ENCODE measurements around the gene TAF4. TPM values are rescaled to one million over a fixed set of nuclear protein-coding genes. Genes with fewer than 3 reads are reported as not detected.
"Not testable (repeated sequence)": the region's sequence is repeated elsewhere in the genome, so short reads cannot be mapped to it uniquely, and the experiment has no call there.

Gene TAF4
- total RNA-seq, 4 donors from 2014 or later = 12.0 to 19.9 (median 16.2) TPM

DNA sequence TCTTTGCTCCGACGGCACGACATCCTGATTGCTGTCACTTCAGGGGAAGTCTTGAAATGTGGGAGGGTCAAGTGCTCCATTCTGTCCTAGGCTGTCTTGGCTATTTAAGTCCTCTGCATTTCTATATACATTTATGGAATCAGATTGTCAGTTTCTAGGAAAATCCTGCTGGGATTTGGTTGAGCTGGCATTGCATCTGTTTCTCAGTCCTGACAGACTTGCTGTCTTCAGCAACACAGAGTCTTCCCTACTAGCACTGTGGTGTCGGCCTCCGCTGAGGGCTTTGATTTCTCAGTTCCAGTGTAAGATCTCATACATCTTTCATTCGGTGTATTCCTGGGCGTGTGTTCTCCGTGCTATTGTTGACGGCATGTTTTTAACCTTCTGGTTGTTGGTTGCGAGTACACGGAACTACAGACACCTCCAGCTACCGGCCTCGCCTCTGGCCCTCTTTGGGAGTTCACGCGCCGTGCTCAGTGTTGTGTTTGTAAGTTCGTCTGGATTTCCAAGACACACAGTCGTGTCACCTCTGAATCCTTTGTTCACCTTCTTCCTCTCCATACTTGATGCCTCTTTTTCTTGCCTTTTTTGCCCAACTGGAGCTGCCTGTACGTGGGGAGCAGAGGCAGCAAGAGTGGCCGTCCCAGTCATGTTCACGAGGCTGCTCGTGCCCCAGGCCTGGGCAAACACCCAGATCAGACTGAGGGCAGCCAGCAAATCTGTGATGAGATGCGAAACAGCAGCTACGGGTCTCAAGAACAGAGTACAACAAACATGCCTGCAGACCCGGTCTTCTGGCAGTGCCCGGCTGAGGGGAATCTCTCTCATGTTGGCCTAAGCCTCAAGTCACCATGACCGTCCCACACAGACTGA, 92.8 kb downstream of the TAF4 start:
- WGBS = 92% methylated on average over 26 of the region's 27 CpGs
- Histone ChIP-seq H3K9me3 (no peaks in the 10 kb centered on the region), H3K4me3 (no peak overlapping the region), H3K4me1 (no peaks in the 10 kb centered on the region), H3K27ac (replicated peaks in 1 of 4) (no peak overlapping the region), H3K27me3 (peaks cover 0 to 15% (median 0%) of the 10 kb centered on the region in 4 donors), H3K36me3 (peaks cover 10 to 56% (median 37%) of the 10 kb centered on the region in 4 donors)
- TF ChIP-seq EP300 (IDR thresholded peaks at IDR 0.05) (no peak), POLR2A (IDR thresholded peaks at IDR 0.05; ENCODE audit: low read depth) (no peak), POLR2AphosphoS5 (IDR thresholded peaks at IDR 0.05) (no peak)
- TF ChIP-seq, protein P1, sequence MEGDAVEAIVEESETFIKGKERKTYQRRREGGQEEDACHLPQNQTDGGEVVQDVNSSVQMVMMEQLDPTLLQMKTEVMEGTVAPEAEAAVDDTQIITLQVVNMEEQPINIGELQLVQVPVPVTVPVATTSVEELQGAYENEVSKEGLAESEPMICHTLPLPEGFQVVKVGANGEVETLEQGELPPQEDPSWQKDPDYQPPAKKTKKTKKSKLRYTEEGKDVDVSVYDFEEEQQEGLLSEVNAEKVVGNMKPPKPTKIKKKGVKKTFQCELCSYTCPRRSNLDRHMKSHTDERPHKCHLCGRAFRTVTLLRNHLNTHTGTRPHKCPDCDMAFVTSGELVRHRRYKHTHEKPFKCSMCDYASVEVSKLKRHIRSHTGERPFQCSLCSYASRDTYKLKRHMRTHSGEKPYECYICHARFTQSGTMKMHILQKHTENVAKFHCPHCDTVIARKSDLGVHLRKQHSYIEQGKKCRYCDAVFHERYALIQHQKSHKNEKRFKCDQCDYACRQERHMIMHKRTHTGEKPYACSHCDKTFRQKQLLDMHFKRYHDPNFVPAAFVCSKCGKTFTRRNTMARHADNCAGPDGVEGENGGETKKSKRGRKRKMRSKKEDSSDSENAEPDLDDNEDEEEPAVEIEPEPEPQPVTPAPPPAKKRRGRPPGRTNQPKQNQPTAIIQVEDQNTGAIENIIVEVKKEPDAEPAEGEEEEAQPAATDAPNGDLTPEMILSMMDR (IDR thresholded peaks at IDR 0.05) = no peak
- no peak for DNase-seq (ENCODE audit: extremely low spot score)
- intact Hi-C loops (cut with DNase I) = no loop called here

DNA sequence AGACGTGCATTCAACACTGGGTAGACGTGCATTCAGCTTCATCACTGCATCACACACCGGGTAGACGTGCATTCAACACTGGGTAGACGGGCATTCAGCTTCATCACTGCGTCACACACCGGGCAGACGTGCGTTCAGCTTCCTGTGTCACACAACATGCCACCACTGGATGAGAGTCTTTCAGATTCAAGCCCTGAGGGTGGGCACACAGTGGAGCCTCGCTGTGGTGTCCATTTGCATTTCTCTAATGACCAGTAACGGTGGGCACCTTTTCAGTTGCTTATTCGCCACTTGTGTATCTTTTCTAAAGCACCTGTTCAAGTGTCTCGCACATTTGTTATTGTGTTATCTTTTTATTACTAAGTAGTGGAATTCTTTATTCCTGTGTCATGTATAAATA, 94.1 kb downstream of the TAF4 start:
- peaks cover 0 to 24% (median 0%) of the 10 kb centered on the region in 4 donors for H3K27me3 ChIP-seq
- peaks cover 10 to 44% (median 35%) of the 10 kb centered on the region in 4 donors for H3K36me3 ChIP-seq
- H3K9me3 ChIP-seq; H3K27ac ChIP-seq (replicated peaks in 1 of 4); DNase-seq (ENCODE audit: extremely low spot score); intact Hi-C loops (cut with DNase I); H3K4me1 ChIP-seq; H3K4me3 ChIP-seq: not testable (repeated sequence)
- WGBS = 92% methylated on average over 13 of the region's 13 CpGs

DNA sequence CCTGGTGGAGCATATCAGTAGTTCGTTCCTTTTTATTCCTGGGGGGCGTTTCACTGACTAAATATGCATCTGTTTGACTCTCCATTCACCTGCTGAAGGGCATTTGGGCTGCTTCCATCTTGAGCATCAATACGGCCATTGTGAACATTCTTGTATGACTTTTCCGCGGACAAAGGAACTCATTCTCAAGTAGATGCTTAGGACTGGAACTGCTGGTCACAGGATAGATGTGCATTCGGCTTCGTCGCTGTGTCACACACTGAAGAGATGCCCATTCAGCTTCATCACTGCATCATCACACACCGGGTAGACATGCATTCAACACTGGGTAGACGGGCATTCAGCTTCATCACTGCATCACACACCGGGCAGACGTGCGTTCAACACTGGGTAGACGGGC, 95.3 kb downstream of the TAF4 start:
- WGBS = 89% methylated on average over 14 of the region's 14 CpGs
- peaks cover 10 to 32% (median 27%) of the 10 kb centered on the region in 4 donors for H3K36me3 ChIP-seq
- no peak overlapping the region for H3K27ac ChIP-seq (replicated peaks in 1 of 4)
- peaks cover 0 to 8% (median 3%) of the 10 kb centered on the region in 4 donors for H3K4me1 ChIP-seq
- H3K4me3 ChIP-seq = no peak overlapping the region
- H3K9me3 ChIP-seq = no peaks in the 10 kb centered on the region
- TF ChIP-seq, protein P1 (IDR thresholded peaks at IDR 0.05) = no peak
- TF ChIP-seq POLR2AphosphoS5 (IDR thresholded peaks at IDR 0.05) = no peak
- TF ChIP-seq POLR2A (IDR thresholded peaks at IDR 0.05; ENCODE audit: low read depth) = no peak
- TF ChIP-seq EP300 (IDR thresholded peaks at IDR 0.05) = no peak
- peaks cover 0 to 37% (median 10%) of the 10 kb centered on the region in 4 donors for H3K27me3 ChIP-seq
- no peak for DNase-seq (ENCODE audit: extremely low spot score)
- intact Hi-C loops (cut with DNase I) = no loop called here

DNA sequence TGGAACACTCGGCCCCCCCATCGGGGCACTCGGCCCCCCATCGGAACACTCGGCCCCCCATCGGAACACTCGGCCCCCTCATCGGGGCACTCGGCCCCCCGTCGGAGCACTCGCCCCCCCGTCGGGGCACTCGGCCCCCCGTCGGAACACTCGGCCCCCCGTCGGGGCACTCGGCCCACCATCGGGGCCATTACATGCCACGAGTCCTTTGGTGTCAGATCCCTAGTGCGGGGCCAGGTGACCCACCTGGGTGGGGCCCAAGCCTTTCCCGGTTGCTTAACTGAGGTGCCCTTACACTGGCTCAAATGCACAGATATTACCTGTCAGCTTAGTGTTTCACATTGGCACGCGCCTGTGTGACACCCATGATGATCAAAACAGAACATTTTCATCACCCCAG, 95.9 kb downstream of the TAF4 start:
- TF ChIP-seq POLR2AphosphoS5 (IDR thresholded peaks at IDR 0.05) (no peak), POLR2A (IDR thresholded peaks at IDR 0.05; ENCODE audit: low read depth) (no peak), EP300 (IDR thresholded peaks at IDR 0.05) (no peak)
- TF ChIP-seq, protein P1 (IDR thresholded peaks at IDR 0.05) = no peak

DNA sequence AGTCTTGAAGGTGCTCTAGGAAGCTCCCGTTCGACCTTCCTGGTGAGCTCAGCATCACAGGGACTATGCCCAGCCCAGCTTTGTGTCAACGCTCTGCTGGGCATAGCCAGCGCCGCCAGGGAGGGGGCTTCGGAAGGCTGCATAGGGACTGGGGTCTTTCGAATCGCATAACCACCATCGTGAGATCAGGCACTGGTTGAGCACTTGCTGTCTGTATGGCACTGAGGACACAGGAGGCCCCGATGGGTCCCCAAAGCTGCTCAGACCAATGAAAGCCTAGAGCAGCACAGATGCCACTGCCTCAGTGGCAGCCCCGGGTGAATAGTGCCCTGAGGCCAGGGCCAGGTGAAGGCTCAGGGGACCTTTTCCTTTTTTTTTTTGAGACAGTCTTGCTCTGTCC, 96.7 kb downstream of the TAF4 start:
- intact Hi-C loops (cut with DNase I) = no loop called here
- Histone ChIP-seq H3K27ac (replicated peaks in 1 of 4) (no peak overlapping the region), H3K27me3 (peaks cover 0 to 43% (median 15%) of the 10 kb centered on the region in 4 donors), H3K4me1 (peaks cover 0 to 9% (median 3%) of the 10 kb centered on the region in 4 donors), H3K4me3 (no peak overlapping the region), H3K36me3 (peaks cover 10 to 25% (median 19%) of the 10 kb centered on the region in 4 donors), H3K9me3 (no peaks in the 10 kb centered on the region)
- no peak for TF ChIP-seq EP300 (IDR thresholded peaks at IDR 0.05)
- TF ChIP-seq POLR2A (IDR thresholded peaks at IDR 0.05; ENCODE audit: low read depth) = no peak
- TF ChIP-seq, protein P1 (IDR thresholded peaks at IDR 0.05) = no peak
- no peak for TF ChIP-seq POLR2AphosphoS5 (IDR thresholded peaks at IDR 0.05)
- no peak for DNase-seq (ENCODE audit: extremely low spot score)
- WGBS = 90% methylated on average over 11 of the region's 11 CpGs

More for the DNA sequence above, 95.9 kb downstream of the TAF4 start:
- Histone ChIP-seq H3K9me3 (no peaks in the 10 kb centered on the region), H3K27me3 (peaks cover 0 to 42% (median 15%) of the 10 kb centered on the region in 4 donors), H3K36me3 (peaks cover 10 to 31% (median 27%) of the 10 kb centered on the region in 4 donors), H3K27ac (replicated peaks in 1 of 4) (no peak overlapping the region), H3K4me1 (peaks cover 0 to 9% (median 3%) of the 10 kb centered on the region in 4 donors), H3K4me3 (no peak overlapping the region)
- intact Hi-C loops (cut with DNase I) = no loop called here
- DNase-seq (ENCODE audit: extremely low spot score) = no peak
- 90% methylated on average over 6 of the region's 27 CpGs for WGBS
